ENCODE data around the gene SYPL1.

The SYPL1 gene

GRCh38 chr7:106089647-106090046 lies 22.5 kb downstream of the SYPL1 start:
- no peak for DNase-seq

GRCh38 chr7:106088014-106088413 lies 24.1 kb downstream of the SYPL1 start:
- DNase-seq, result no peak

- DNase-seq, result no peak
Observed at GRCh38 chr7:106086062-106086461, 26.1 kb downstream of the SYPL1 start.

DNA sequence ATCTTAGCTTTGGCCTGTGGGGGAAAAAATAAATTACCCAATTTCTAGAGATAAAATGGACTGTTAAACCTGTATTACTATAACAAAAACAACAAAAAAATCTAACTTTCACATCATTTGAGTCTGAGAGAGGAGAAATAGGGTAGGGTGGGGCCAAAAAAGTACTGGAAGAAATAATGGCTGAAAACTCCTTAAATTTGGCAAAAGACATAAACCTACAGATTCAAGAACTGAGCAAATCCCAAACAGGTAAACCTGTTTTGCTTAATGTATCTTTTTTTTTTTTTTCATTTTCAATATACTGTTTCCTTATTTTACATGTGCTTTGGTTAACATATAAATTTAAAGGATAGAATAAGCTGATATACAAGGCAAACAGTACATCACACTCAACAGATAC lies 27.1 kb downstream of the SYPL1 start:
- no peak for DNase-seq

GRCh38 chr7:106083717-106084116 lies 28.4 kb downstream of the SYPL1 start:
- DNase-seq, result no peak

GRCh38 chr7:106082087-106082854 lies 29.8 kb downstream of the SYPL1 start:
- DNase-seq, result no peak

- DNase-seq, result no peak
Observed at GRCh38 chr7:106080300-106080987, 31.7 kb downstream of the SYPL1 start.

- no peak for DNase-seq
Observed at GRCh38 chr7:106076537-106076936, 35.6 kb downstream of the SYPL1 start.

DNA sequence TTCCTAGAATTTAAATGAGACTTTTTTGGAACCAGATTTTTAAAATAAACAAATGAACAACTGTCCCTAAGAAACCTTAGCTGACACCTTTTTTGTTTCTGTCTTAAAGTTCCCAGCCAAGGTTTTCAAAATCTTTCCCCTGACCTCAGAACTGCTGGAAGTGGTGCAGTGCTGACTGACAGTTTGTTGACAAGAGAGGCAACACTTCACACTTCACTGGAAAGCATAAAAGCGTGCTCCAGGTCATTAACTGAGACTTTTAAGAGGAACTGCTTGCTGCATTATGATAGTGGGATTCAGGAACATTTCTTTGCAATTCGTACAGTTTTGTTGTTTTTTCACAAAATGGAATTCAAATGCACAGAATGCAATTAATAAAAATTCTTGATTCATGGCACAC lies 36.2 kb downstream of the SYPL1 start:
- no peak for DNase-seq

GRCh38 chr7:106074257-106074656 lies 37.9 kb downstream of the SYPL1 start:
- DNase-seq, result no peak

GRCh38 chr7:106073701-106074100 lies 38.4 kb downstream of the SYPL1 start:
- DNase-seq, result no peak

- no peak for DNase-seq
Observed at GRCh38 chr7:106072715-106073091, 39.4 kb downstream of the SYPL1 start.

DNA sequence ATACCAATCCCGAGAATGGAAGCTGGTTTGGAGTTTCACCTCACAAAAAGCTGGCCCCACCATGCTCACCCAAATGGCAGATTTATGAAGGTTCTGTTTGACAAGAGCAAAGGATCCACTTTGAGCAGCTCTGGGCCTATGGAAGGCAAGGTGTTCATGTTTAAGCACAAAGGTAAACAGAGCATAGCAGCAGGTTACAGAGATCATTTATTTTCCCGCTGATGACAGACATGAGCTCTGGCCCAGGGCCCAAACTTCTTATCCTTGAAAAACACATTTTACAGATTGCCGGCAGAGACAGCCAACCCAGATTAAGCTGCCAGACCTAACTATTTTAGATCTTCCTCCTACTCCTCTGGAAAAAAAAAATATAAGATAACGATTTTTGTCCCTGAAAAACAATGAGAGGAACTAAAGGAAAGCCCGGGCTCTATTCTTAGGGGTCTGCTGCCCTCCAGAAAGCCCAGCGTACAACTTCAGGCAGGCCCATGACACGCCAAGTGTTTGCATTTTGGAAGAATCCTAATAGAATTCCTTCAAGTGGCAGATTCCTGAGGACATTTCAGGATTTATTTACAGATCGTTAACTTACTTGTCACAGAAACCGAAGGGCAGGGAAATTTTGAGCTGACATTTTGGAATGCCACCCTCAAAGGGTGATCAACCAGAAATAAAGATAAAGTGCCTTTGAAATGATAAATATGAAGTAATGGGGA lies 40.0 kb downstream of the SYPL1 start:
- DNase-seq, result no peak

- no peak for DNase-seq
Observed at GRCh38 chr7:106071356-106071998, 40.6 kb downstream of the SYPL1 start.

DNA sequence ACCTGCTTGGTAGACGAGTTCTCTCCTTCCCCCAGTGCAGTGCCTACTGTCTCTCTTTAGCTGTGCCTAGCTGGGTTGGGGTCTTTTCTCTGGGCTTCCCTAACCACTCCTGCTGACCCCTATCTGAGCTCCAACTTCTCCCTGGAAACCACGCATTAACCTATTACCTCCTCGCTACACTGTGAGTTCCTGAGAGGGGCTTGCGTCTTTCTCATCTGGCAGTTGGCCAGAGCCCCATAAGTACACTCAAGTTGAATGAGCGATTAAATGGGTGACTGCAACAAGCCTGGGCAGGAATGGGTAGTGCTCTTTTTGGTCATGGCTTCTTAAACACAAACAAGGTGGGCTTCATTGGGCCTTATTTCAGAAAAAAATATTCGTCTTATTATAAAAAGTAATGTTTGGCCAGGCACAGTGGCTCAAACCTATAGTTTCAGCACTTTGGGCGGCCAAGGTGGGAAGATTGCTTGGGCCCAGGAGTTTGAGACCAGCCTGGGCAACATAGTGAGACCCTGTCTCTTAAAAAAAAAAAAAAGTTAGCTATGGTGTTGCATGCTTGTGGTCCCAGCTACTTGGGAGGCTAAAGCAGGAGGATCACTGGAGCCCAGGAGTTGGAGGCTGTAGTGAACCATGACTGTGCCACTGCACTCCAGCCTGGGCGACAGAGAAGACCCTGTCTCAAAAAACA lies 41.4 kb downstream of the SYPL1 start:
- DNase-seq, result peak; percentile 57

- DNase-seq, result no peak
Observed at GRCh38 chr7:106070201-106070551, 41.9 kb downstream of the SYPL1 start.

DNA sequence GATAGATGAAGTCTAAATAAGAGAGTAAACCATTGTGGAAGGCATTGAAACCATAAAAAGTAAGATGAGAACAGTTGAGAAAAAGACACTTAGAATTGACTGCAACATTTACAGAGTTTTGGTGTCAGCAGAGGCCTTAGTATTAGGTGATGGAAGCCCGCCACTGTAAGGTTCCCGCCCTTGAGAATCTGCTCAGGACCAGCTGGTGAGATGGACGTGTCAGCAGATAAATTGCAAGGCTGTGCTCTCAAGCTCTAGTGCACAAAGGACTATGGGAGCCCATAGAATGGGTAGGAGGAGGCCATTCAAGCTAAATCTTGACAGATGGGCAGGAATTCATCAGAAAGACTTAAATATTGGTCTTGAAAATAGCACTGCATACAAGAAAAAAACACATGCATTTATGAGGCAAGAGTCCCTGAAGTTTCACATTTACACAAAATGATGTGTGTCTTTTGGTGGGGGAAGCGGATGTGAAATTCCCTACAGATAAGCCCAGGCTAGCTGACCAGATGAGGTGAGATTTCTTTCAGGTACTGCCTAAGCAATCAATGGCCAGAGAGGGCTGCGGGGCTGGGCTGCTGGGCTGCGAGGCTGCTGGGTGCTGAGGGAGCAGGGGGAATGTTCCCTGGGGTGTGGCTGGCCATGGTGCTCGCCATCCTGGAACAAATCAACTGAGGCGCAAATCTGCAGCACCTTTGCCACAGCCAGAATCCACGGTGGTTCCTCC lies 42.5 kb downstream of the SYPL1 start:
- DNase-seq, result peak; percentile 72

DNA sequence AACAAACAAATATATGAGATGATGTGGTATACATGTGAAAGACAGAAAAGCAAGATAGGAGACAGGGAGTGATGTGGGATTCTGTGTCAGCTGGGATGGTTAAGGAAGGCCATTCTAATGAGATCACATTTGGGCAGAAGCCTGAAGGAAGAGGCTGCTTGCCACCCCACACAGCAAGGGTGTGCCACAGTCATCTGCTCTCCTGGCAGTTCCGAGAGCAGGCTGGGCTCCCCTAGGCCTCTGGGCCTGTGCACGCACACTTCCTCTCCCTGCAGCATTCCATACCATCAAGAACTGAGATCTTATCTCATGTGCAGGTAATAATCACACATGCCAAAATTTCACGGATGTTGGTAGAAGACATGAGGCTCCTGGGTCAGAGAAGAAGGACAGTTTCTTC lies 43.1 kb downstream of the SYPL1 start:
- no peak for DNase-seq

DNA sequence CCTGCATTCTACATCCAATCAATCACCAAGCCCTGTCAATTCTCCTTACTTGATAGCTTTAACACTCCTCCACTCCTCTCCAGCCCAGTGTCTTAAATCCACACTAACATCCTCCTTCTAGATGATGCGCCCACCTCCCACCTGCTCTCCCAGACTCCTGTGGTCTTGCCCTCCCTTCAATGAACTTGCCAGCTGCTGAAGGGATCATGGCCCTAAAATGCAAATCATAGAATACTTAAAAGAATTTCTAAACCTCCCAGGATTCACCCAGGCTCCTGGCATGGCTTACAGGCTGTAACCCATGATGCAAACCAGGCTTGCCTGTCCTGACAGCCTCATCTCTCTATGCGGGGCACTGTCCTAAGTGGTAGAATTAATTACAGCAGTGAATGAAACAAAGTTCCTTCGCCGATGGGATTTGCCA lies 43.6 kb downstream of the SYPL1 start:
- DNase-seq, result no peak

GRCh38 chr7:106067678-106068077 lies 44.4 kb downstream of the SYPL1 start:
- no peak for DNase-seq

DNA sequence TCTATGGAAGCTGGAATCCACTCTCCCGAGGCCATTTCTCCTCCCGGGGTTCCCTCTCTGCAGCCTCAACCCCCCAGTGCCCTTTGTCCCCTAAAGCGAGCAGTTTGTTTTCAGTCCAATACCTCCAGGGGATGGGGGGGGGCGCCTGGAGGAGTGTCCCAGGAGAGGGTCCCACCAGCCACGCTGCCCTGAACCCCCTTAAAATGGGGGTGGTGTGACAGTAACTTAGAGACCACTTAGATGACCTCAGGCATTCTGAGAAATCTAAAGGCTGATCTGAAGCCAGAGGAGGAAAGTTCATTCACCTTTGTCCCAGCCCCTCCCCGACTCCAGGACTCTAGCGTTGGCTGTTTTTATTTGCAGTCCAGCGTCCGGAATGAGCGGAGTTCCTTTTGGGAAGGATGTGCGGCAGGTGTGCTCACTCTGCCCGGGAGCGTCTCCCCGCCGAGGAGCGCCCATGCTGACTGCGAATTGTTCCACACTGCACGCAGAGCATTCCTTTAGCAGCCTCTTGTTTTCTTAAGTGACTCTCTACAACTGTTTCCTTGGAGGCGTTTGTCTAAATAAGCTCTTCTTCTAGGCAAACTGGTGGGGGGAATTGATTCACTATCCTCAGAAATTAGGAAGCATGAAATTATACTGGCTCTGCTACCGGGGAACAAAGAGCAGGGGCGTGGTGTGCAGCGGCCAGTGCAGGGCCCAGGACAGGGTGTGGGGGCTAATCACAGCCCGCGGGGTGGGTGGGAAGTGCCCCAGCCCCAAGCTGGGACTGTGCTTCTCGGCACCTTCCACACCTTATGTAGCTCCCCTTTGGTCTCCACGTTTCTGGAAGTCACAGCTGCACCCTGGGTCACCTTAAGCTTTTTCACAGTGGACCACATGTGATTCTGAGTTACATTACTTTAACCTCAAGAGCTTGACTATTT lies 46.3 kb downstream of the SYPL1 start:
- DNase-seq, result no peak
